Midbrain (tissue), 1 donor: ENCODE data around the gene ZDHHC16.
A peak's percentile ranks its signal among the peaks of the same experiment; 100 is the strongest.
"Not testable (repeated sequence)": the region's sequence is repeated elsewhere in the genome, so short reads cannot be mapped to it uniquely, and the experiment has no call there.

Source experiments
- DNase-seq: peaks from one replicate; lab custom pipeline; 2025; lab: John Stamatoyannopoulos, UW

ZDHHC16 gene

GRCh38 chr10:97445722-97446639, at the start of gene ZDHHC16, which contains the start of gene EXOSC1:
TSS of gene ZDHHC16 (plus strand) at chr10:97446175. CDS start at chr10:97451676, 5,501 bp downstream.
TSS of gene EXOSC1 (minus strand) at chr10:97446006. CDS start at chr10:97445985, 21 bp downstream.
- peak; percentile 97 for DNase-seq

GRCh38 chr10:97399843-97400545, 46.0 kb upstream of the ZDHHC16 start:
- DNase-seq = no peak

DNA sequence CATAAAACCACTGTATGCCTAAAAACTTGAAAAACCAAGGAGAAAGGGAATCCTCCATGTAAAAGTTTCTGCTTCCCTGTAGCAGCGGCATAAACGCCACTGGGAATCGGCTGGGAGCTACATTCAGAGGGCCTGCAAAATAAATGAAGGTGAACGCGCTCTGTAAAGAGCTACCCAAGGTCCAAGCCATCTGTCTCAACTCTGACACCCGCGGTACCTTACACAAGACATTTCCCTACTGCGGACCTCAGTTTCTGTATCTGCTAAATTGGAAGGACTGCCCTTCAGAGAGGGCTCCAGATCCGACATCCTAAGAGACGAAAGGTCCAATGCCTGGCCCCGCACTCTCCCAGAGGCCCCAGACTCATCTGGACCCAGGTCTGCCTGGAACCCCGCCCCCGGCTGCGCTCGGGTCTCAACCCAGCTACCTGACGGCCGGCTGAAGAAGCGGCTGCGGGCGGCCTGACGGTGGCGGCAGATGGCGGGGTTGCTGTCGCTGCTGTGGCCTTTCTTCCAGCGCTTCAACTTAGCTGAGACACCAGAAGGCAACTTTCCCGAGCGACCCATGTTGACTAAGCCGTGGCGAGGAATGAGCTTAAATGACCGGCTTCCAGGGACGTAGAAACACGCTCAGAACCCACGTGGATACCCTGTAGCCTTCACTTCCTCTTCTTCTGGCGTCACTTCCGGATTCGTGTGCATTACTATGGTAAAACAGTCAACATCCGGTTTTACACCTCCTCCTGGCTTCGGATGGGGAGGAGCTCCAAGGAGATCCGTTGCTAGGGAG, 45.1 kb upstream of the ZDHHC16 start, which contains the start of gene RRP12:
Gene RRP12, minus strand, starts transcription at position 676 of the 790 bp plus-strand sequence. Its CDS starts 109 bp downstream, at position 567.
- DNase-seq = peak; percentile 94

DNA sequence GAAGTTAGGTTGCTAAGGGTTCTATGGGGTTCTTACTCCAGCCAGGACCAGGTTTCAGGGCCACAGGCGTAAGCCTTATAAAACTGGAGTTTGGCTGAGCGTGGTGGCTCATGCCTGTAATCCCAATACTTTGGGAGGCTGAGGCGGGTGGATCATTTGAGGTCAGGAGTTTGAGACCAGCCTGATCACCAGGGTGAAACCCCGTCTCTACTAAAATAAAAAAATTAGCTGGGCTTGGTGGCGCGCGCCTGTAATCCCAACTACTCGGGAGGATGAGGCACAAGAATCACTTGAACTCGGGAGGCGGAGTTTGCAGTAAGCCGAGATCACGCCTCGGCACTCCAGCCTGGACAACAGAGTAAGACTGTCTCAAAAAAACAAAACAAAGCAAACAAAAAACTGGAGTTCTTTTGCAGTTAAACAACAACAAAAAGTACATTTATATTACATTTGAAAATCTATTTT, 44.5 kb upstream of the ZDHHC16 start:
- DNase-seq = no peak

DNA sequence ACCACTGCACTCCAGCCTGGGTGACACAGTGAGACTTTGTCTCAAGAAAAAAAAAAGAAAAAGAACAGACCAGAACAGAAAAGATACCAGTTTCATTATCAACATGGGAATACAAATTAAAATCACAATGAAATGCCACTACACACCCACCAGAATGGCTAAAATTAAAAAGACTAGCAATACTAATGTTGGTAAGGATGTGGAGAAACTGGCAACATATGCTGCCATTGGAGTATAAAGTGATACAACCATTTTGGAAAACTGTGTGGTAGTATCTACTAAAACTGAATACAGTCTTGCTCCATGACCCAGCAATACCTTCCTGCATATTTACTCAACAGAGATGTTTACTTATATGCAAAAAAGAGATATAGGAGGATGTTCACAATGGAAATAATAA, 41.9 kb upstream of the ZDHHC16 start:
- no peak for DNase-seq

DNA sequence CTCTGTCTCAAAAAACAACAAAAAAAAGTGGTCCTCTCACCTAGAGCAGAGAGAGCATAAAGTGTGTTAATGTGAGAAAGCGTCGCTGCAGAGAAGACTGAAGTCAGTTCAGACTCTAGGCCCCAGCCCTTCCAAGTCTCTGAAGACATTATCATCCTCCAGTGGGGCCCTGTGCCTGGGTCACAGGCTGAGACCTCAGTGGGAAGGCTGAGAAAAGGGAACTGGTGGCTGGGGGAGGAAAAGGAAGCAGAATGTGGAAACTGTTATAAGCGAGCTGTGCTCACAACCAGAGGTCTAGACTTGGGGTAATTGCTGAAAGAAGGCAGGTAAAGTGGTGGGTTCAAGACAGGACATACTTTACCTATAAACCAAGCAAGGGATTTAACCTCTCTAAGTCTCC, 39.9 kb upstream of the ZDHHC16 start:
- no peak for DNase-seq

GRCh38 chr10:97406483-97406882, 39.5 kb upstream of the ZDHHC16 start:
- DNase-seq = not testable (repeated sequence)

DNA sequence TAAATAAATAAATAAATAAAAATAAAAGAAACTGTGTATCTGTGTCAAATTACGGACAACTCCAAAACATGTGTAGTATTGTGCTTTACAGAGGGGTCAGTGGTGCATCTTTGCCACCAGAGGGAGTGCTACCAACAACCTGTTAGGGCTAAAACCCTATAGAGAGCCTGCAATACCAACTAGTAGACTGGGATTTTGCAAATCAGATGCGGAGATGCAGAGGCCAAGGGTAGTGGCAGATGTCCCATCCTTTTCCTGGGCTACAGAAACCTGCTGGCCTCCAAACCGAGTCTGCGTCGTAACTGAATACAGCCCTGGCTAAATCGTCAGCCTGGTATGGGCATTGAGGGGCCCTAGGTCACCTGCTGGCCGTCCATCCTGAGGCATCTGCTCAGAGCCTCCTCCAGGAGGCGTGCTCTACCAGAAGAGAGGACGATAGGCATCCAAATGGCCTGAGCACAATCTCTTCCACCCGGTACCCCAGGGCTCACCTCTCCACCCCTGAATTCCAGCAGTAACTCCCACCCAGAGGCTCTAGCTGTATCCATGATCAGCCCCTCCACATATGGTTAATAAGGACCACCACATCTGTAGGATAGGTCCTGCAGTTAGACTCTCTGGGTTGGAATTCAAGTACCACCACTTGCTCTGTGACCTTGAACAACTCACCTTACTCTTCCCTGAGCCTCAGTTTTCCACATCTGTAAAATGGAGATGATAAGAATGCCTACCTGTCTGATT, 38.6 kb upstream of the ZDHHC16 start:
- DNase-seq = peak; percentile 64

GRCh38 chr10:97407952-97408248, 38.1 kb upstream of the ZDHHC16 start:
- no peak for DNase-seq

- DNase-seq = no peak
These were observed 37.4 kb upstream of the ZDHHC16 start for GRCh38 chr10:97408496-97408992.

DNA sequence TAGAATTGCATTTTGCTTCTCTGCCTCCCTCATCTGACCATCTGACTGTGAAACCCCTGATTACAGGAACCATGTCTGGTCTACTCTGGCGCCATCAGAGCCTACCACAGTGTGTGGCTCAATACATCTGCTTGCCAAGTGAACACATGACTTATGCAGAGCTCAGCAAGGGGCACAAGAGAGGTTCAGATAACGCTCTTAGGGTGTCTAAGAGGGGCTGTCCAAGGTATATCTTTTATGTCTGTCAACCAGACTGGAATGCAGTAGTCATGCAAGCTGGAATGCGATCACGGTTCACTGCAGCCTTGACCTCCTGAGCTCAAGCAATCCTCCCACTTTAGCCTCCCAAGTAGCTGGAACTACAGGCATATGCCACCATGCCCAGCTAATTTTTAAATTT, 34.6 kb upstream of the ZDHHC16 start:
- no peak for DNase-seq

DNA sequence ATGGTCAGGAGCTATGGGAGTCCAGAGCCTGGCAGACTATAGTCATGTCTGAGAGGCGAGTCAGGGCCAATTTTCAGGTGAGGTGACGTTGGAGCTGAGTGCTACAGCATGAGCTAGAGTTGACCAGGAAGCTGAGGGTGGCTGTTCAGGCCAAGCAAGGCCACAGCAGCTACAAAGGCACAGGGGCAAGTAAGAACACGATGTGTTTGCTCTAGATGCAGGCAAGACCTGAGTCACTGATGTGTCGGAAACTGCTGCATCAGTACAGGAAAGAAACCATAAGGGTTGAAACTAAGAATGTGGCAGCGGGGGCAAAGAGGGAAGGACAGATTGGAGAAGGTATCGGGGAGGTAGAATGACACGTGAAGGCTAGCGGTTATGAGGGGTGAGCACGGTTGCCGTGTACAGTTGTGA, 33.1 kb upstream of the ZDHHC16 start:
- no peak for DNase-seq

DNA sequence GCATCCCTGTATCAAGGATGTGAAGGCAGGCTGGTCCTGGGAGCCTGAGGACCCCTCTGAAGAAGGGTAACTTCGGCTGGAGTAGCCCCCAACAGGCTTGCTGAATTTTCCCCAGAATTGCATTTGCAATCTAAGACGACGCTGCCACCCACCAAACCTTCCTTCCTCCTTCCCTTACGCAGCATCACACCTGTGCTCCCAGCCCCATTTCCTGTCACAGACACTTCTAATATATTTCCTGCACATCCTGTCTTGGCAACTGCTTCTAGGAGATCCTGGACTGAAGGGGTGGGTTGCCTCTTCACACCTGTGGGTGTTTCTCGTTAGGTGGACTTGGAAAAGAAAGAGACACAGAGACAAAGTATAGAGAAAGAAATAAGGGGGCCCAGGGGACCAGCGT, 29.4 kb upstream of the ZDHHC16 start:
- no peak for DNase-seq

DNA sequence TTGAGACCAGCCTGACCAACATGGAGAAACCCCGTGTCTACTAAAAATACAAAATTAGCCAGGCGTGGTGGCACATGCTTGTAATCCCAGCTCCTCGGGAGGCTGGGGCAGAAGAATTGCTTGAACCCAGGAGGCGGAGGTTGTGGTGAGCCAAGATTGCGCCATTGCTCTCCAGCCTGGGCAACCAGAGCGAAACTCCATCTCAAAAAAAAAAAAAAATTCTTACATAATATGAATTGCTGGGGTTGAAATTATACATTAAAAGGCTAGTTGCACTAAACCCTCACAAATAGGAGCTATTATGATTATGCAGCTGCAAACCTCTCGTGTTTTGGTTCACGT, 22.2 kb upstream of the ZDHHC16 start:
- not testable (repeated sequence) for DNase-seq

- peak; percentile 97 for DNase-seq
These were observed 19.8 kb upstream of the ZDHHC16 start, which contains the start of gene PGAM1 for GRCh38 chr10:97425964-97426775. TSS of gene PGAM1 (plus strand) at chr10:97426191. CDS start at chr10:97426308, 117 bp downstream.

DNA sequence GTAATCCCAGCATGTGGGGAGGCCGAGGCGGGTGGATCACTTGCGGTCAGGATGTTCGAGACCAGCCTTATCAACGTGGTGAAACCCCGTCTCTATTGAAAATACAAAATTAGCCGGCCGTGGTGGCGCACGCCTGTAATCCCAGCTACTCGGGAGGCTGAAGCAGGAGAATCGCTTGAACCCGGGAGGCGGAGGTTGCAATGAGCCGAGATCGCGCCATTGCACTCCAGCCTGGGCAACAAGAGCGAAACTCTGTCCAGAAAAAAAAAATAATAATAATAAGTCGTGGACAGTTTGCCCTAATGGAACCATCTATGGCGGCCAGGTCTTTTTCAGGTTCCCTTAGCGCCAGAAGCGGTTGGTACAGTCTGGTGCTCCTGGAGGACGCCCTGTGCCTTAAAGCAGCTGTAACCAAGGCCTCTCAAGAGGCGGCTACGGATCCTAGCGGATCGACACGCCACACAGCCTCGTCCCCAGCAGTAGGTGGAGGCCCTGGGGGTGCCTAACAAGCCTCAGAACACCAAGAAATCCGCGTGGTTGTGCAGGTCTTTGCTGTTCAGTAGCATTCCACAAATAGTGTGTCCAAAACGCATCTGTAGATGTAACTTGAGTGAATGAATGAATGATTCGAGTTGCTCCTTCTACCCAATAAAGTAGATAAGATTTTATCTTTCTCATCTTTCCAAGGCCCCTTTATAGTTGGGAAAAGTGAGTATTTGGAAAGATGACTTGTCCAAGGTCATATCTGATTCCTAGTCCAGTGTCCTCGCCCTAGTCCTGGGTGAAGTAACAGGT, 19.0 kb upstream of the ZDHHC16 start:
- no peak for DNase-seq

GRCh38 chr10:97427571-97428179, 18.3 kb upstream of the ZDHHC16 start:
- no peak for DNase-seq

DNA sequence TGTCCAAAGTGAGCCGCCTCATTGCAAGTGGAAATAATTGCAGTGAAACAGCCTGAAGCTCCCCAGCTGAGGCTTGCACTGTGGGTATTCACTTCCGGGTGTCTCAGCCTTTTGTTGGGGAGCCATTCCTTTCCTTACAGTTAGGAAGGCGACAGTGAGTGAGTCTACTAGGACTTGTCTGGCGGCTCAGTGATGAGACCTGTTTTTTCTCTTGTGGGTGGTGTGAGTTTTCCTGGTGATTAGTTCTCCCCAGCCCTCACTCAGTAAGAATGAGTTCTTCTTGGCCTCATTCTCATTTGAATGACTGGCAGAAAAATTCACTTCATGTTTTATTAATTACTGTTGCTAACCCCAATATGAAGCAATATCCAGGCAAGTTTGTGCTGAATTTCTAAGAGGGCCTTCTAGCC, 17.4 kb upstream of the ZDHHC16 start:
- no peak for DNase-seq

DNA sequence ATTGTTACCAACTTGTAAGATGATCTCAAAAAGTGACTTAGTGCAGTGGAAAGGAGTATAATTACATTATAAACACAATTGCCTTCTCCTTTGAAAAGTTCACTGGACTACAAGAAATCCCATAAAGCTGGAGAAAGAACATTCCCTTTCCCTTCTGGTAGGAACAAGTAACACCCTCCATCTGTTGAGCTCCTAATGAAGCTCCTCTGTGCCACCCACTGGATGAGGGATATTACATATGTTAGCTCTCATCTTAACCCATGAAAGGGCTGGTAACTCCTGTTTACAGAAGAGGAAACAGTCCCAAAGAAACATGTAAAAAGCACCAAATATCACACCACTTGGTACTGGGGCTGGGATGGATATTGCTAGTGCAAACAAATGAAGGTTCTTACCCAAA, 11.9 kb upstream of the ZDHHC16 start:
- no peak for DNase-seq
